A673 (cell line): Measurements from ENCODE around the gene DPYSL4. TPM values are rescaled to one million over a fixed set of nuclear protein-coding genes. Genes with fewer than 3 reads are reported as not detected.

Experiments used
- BruUV-seq: library from RNA; stranded (reverse); fragments of 400-500 nt; replicated peaks from 2 replicates; lab custom pipeline; 2021; lab: Mats Ljungman, UMichigan
- CTCF ChIA-PET: fragments of 300-600 bp; sonication (Branson Sonifier 250); formaldehyde crosslinking; loops from one replicate; lab custom pipeline; 2022; ENCODE audit warnings: antibody characterized with exemption; lab: Charles Lee
- POLR2A ChIA-PET: fragments of 300-600 bp; sonication (Branson Sonifier 250); formaldehyde crosslinking; loops from one replicate; lab custom pipeline; 2022; ENCODE audit warnings: antibody characterized with exemption; ENCODE audit not compliant: low non-redundant PET; lab: Charles Lee
- DNase-seq: peaks from one replicate; pipeline ENCODE4 v3.0.0-alpha.2; 2015; ENCODE audit warnings: low spot score
- H3K27ac ChIP-seq: fragments of 200-600 bp; sonication (generic); 2 replicates; pipeline ENCODE4 v1.5.1; 2016; ENCODE audit warnings: mixed run types, low read depth, mild to moderate bottlenecking, mixed read lengths, antibody characterized with exemption, low read length; ENCODE audit not compliant: poor library complexity, severe bottlenecking
- H3K27me3 ChIP-seq: fragments of 200-600 bp; sonication (generic); replicated peaks from 2 replicates; pipeline ENCODE4 v1.6.1; 2017; ENCODE audit warnings: mixed run types, low read depth, mild to moderate bottlenecking, mixed read lengths, antibody characterized with exemption, low read length; ENCODE audit not compliant: insufficient read depth, poor library complexity
- H3K36me3 ChIP-seq: fragments of 200-600 bp; sonication (generic); 2 replicates; pipeline ENCODE4 v1.6.1; 2016; ENCODE audit warnings: mixed run types, mild to moderate bottlenecking, mixed read lengths, antibody characterized with exemption, low read length; ENCODE audit not compliant: insufficient read depth, poor library complexity, severe bottlenecking
- H3K4me1 ChIP-seq: fragments of 200-600 bp; sonication (generic); 2 replicates; pipeline ENCODE4 v1.6.1; 2017; ENCODE audit warnings: mixed run types, mild to moderate bottlenecking, mixed read lengths, antibody characterized with exemption, low read length; ENCODE audit not compliant: insufficient read depth, poor library complexity, severe bottlenecking
- H3K4me3 ChIP-seq: fragments of 200-600 bp; sonication (generic); 2 replicates; pipeline ENCODE4 v1.5.1; 2016; ENCODE audit warnings: low read depth, mixed run types, mild to moderate bottlenecking, mixed read lengths, low read length; ENCODE audit not compliant: poor library complexity, severe bottlenecking
- H3K9me3 ChIP-seq: fragments of 200-600 bp; sonication (generic); 2 replicates; pipeline ENCODE4 v1.6.1; 2016; ENCODE audit warnings: mixed run types, low read depth, mild to moderate bottlenecking, mixed read lengths, antibody characterized with exemption, low read length; ENCODE audit not compliant: poor library complexity, severe bottlenecking
- EZH2 ChIP-seq: fragments of 200-600 bp; sonication (generic); IDR thresholded peaks from 2 replicates; pipeline ENCODE4 v1.6.1; 2017; ENCODE audit warnings: borderline replicate concordance, low read depth, mild to moderate bottlenecking, mixed read lengths, antibody characterized with exemption, low read length; ENCODE audit not compliant: poor library complexity, severe bottlenecking
- intact Hi-C: fragments of 100-400 bp; cut with micrococcal nuclease; formaldehyde crosslinking; loops from one replicate; pipeline ENCODE4 v1.10.0; 2022; ENCODE audit not compliant: unreplicated experiment
- total RNA-seq: library from RNA; stranded (reverse); gene quantifications from 2 replicates; pipeline ENCODE4 v1.2.3, GENCODE V29; 2021
- TF ChIP-seq, protein P1 (sequence below): fragments of 300-800, 200-600 bp; sonication (generic); conservative IDR thresholded peaks from 2 replicates; pipeline ENCODE4 v1.5.1; 2017; ENCODE audit warnings: low read depth, mild to moderate bottlenecking, antibody characterized with exemption, low read length, moderate library complexity, mixed read lengths

The DPYSL4 gene
- total RNA-seq, 1 experiment from 2014 or later = 13.1 TPM

GRCh38 chr10:132151286-132151950, 35.3 kb upstream of the DPYSL4 start:
- Histone ChIP-seq H3K27ac (no peak overlapping the region), H3K9me3 (no peaks in the 10 kb centered on the region), H3K27me3 (no peaks in the 10 kb centered on the region), H3K4me3 (no peak overlapping the region), H3K4me1 (no peaks in the 10 kb centered on the region), H3K36me3 (no peaks in the 10 kb centered on the region)
- BruUV-seq = no TSS peak
- intact Hi-C loops = no loop called here
- no peak for DNase-seq
- ChIA-PET CTCF (no interaction called here), POLR2A (no interaction called here)
- TF ChIP-seq EZH2 = no peak
- TF ChIP-seq, protein P1, sequence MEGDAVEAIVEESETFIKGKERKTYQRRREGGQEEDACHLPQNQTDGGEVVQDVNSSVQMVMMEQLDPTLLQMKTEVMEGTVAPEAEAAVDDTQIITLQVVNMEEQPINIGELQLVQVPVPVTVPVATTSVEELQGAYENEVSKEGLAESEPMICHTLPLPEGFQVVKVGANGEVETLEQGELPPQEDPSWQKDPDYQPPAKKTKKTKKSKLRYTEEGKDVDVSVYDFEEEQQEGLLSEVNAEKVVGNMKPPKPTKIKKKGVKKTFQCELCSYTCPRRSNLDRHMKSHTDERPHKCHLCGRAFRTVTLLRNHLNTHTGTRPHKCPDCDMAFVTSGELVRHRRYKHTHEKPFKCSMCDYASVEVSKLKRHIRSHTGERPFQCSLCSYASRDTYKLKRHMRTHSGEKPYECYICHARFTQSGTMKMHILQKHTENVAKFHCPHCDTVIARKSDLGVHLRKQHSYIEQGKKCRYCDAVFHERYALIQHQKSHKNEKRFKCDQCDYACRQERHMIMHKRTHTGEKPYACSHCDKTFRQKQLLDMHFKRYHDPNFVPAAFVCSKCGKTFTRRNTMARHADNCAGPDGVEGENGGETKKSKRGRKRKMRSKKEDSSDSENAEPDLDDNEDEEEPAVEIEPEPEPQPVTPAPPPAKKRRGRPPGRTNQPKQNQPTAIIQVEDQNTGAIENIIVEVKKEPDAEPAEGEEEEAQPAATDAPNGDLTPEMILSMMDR = no peak

- CTCF ChIA-PET = no interaction called here
- DNase-seq = no peak
Observed at GRCh38 chr10:132151951-132152505, 34.7 kb upstream of the DPYSL4 start.

GRCh38 chr10:132152896-132153580, 33.7 kb upstream of the DPYSL4 start:
- ChIA-PET POLR2A (no interaction called here), CTCF (no interaction called here)
- Histone ChIP-seq H3K9me3 (no peaks in the 10 kb centered on the region), H3K4me1 (no peaks in the 10 kb centered on the region), H3K4me3 (no peak overlapping the region), H3K36me3 (no peaks in the 10 kb centered on the region), H3K27me3 (no peaks in the 10 kb centered on the region), H3K27ac (no peak overlapping the region)
- intact Hi-C loops = no loop called here
- TF ChIP-seq, protein P1 = no peak
- no peak for TF ChIP-seq EZH2
- DNase-seq = no peak
- no TSS peak for BruUV-seq

More at GRCh38 chr10:132151951-132152505, 34.7 kb upstream of the DPYSL4 start:
- Histone ChIP-seq H3K36me3 (no peaks in the 10 kb centered on the region), H3K4me3 (no peak overlapping the region), H3K27me3 (no peaks in the 10 kb centered on the region), H3K27ac (no peak overlapping the region), H3K4me1 (no peaks in the 10 kb centered on the region), H3K9me3 (no peaks in the 10 kb centered on the region)
- BruUV-seq = no TSS peak
- intact Hi-C loops = no loop called here
- POLR2A ChIA-PET = no interaction called here
- TF ChIP-seq, protein P1 = no peak
- no peak for TF ChIP-seq EZH2
